Medulla oblongata (tissue), 1 donor: ENCODE measurements around the gene PRPSAP1.

Experiments
- DNase-seq: peaks from one replicate; pipeline ENCODE4 v3.0.0-alpha.2; 2015; ENCODE audit errors: extremely low spot score

PRPSAP1 gene

GRCh38 chr17:76353599-76354316, at the start of gene PRPSAP1:
TSS of gene PRPSAP1 (minus strand) at chr17:76353916. CDS start at chr17:76353703, 213 bp downstream.
- peak; percentile 94 for DNase-seq

GRCh38 chr17:76402711-76403110, 49.0 kb upstream of the PRPSAP1 start:
- no peak for DNase-seq

- DNase-seq = no peak
Observed at GRCh38 chr17:76399175-76400172, 45.8 kb upstream of the PRPSAP1 start.

GRCh38 chr17:76398523-76399174, 44.9 kb upstream of the PRPSAP1 start:
- no peak for DNase-seq

GRCh38 chr17:76397687-76398522, 44.2 kb upstream of the PRPSAP1 start:
- peak; percentile 95 for DNase-seq

GRCh38 chr17:76397184-76397583, 43.5 kb upstream of the PRPSAP1 start:
- no peak for DNase-seq

GRCh38 chr17:76395980-76396379, 42.3 kb upstream of the PRPSAP1 start:
- DNase-seq = no peak

GRCh38 chr17:76394166-76394565, 40.5 kb upstream of the PRPSAP1 start:
- DNase-seq = no peak

- DNase-seq = no peak
Observed at GRCh38 chr17:76391200-76391715, 37.5 kb upstream of the PRPSAP1 start.

GRCh38 chr17:76390003-76390421, 36.3 kb upstream of the PRPSAP1 start:
- DNase-seq = no peak

GRCh38 chr17:76388966-76389888, 35.5 kb upstream of the PRPSAP1 start:
- DNase-seq = no peak

- DNase-seq = no peak
Observed at GRCh38 chr17:76386966-76387765, 33.5 kb upstream of the PRPSAP1 start.

- peak; percentile 60 for DNase-seq
Observed at GRCh38 chr17:76385892-76386786, 32.4 kb upstream of the PRPSAP1 start.

- DNase-seq = no peak
Observed at GRCh38 chr17:76384987-76385891, 31.5 kb upstream of the PRPSAP1 start.

- DNase-seq = no peak
Observed at GRCh38 chr17:76384222-76384986, 30.7 kb upstream of the PRPSAP1 start, which contains the start of gene SPHK1. TSS of gene SPHK1 (plus strand) at chr17:76384609. CDS start at chr17:76385645, 1,036 bp downstream.
